ENCODE measurements around the gene VSTM5. TPM values are rescaled to one million over a fixed set of nuclear protein-coding genes. Genes with fewer than 3 reads are reported as not detected.

VSTM5 gene
- total RNA-seq, 1 experiment from 2014 or later: 0.76 TPM

DNA sequence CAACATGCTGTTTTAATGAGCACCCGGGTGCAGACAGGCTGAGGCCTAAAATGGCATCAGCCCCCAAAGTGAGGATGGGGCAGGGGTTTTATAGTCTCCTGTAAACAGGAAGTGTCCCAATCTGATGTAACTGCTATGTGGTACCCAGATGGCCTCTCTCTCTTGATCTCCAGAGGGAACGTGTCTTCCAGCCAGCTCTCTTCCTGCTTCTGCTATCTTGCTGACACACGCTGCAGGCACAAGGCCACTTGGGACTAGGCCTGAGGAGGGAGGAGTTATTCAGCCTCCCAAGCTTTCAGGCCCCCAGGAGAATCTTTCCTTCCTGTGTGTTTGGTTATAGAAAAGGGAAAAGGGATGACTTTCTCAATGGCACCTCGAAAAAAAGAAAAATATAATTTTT, 11.4 kb upstream of the VSTM5 start:
- no TSS peak for BruUV-seq (replicated peaks)
- Mint-ChIP-seq H3K9me3 (ENCODE audit: low read depth, unreplicated experiment) (no peaks in the 10 kb centered on the region), H3K4me1 (ENCODE audit: low read depth, unreplicated experiment) (no peaks in the 10 kb centered on the region), H3K4me3 (ENCODE audit: low read depth, unreplicated experiment) (no peak overlapping the region), H3K27ac (ENCODE audit: unreplicated experiment) (no peak overlapping the region), H3K27me3 (ENCODE audit: unreplicated experiment) (no peaks in the 10 kb centered on the region), H3K36me3 (ENCODE audit: insufficient read depth, unreplicated experiment) (no peaks in the 10 kb centered on the region)
- DNase-seq: no peak
- TF ChIP-seq, protein P1, sequence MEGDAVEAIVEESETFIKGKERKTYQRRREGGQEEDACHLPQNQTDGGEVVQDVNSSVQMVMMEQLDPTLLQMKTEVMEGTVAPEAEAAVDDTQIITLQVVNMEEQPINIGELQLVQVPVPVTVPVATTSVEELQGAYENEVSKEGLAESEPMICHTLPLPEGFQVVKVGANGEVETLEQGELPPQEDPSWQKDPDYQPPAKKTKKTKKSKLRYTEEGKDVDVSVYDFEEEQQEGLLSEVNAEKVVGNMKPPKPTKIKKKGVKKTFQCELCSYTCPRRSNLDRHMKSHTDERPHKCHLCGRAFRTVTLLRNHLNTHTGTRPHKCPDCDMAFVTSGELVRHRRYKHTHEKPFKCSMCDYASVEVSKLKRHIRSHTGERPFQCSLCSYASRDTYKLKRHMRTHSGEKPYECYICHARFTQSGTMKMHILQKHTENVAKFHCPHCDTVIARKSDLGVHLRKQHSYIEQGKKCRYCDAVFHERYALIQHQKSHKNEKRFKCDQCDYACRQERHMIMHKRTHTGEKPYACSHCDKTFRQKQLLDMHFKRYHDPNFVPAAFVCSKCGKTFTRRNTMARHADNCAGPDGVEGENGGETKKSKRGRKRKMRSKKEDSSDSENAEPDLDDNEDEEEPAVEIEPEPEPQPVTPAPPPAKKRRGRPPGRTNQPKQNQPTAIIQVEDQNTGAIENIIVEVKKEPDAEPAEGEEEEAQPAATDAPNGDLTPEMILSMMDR (IDR thresholded peaks at IDR 0.05; ENCODE audit: unreplicated experiment): no peak
- intact Hi-C loops (cut with micrococcal nuclease; ENCODE audit: unreplicated experiment): no loop called here
- CTCF ChIA-PET: no interaction called here

DNA sequence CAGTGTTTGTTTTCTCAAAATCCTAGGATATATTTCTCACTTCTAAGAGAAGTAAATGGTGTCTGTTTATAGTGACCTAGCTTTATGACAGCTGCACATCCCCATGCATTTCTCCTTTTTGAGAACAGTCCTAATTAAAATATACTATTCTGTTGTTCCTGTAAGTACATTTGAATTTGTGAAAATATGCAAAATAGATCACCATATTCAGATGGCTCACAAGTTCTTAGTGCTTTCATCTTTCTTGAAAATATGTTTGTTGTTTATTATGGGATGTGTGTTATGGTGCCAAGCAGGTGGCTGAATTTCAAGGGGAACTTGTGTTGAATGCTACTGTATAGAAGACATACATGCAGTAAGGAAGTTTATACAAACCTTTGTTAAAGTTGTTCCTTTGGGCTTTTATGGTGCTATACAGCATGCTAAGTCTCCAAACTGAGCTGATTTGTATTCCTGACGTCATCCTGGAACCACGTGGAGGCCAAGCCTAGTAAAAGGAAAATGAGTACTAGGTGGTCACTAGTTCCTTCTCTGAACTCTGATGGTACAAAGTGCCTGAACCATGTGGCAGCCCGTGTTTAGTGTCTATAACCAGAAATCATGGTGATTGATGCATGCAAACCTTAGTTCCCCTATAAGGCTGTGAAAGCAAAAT, 7.8 kb upstream of the VSTM5 start:
- no TSS peak for BruUV-seq (replicated peaks)
- intact Hi-C loops (cut with micrococcal nuclease; ENCODE audit: unreplicated experiment): no loop called here
- CTCF ChIA-PET: no interaction called here
- H3K27ac Mint-ChIP-seq (ENCODE audit: unreplicated experiment): no peak overlapping the region
- no peaks in the 10 kb centered on the region for H3K36me3 Mint-ChIP-seq (ENCODE audit: insufficient read depth, unreplicated experiment)
- no peaks in the 10 kb centered on the region for H3K4me1 Mint-ChIP-seq (ENCODE audit: low read depth, unreplicated experiment)
- H3K27me3 Mint-ChIP-seq (ENCODE audit: unreplicated experiment): no peaks in the 10 kb centered on the region
- H3K9me3 Mint-ChIP-seq (ENCODE audit: low read depth, unreplicated experiment): no peaks in the 10 kb centered on the region
- TF ChIP-seq, protein P1 (IDR thresholded peaks at IDR 0.05; ENCODE audit: unreplicated experiment): no peak
- H3K4me3 Mint-ChIP-seq (ENCODE audit: low read depth, unreplicated experiment): no peak overlapping the region
- DNase-seq: no peak

DNA sequence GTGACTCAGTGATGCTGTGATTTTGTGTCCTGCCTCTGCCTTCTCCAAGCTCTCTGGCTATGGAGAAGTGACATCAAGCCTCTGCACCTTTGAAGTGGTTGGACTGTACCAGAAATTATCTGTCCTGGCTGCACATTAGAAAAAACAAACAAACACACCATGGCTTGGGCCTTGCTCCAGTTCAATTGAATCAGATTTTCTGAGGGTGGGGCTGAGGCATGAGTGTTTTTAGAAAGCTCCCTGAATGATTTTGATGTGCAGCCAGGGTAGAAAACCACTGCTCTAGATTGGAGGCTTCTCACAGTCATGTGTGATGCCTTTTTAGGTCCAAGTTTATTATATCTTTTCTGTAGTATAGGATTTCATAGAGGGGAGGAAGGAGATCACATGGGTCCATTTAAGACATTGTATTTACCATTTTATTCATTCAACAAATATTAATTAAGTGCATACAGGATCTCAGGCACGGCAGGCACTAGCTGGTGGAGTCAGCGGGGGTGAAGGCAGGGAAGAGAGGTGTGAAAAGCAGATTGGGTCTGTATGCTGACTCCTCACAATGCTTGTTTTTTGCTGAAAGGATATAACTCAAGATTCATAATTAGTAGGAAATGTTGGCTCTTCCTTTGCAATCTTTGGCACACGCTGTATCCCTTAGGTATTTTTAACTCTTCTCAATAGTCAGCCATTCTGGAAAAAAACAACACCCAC, 7.1 kb upstream of the VSTM5 start:
- no TSS peak for BruUV-seq (replicated peaks)
- Mint-ChIP-seq H3K36me3 (ENCODE audit: insufficient read depth, unreplicated experiment) (no peaks in the 10 kb centered on the region), H3K4me3 (ENCODE audit: low read depth, unreplicated experiment) (no peak overlapping the region), H3K9me3 (ENCODE audit: low read depth, unreplicated experiment) (no peaks in the 10 kb centered on the region), H3K4me1 (ENCODE audit: low read depth, unreplicated experiment) (no peaks in the 10 kb centered on the region), H3K27ac (ENCODE audit: unreplicated experiment) (no peak overlapping the region), H3K27me3 (ENCODE audit: unreplicated experiment) (no peaks in the 10 kb centered on the region)
- TF ChIP-seq, protein P1 (IDR thresholded peaks at IDR 0.05; ENCODE audit: unreplicated experiment): no peak
- no peak for DNase-seq
- CTCF ChIA-PET: interaction anchor here (0.7 kb wide), 1 partner anchor 271 kb away, joined by 3 read pairs; the partner anchor contains the start of gene PANX1
- intact Hi-C loops (cut with micrococcal nuclease; ENCODE audit: unreplicated experiment): no loop called here

DNA sequence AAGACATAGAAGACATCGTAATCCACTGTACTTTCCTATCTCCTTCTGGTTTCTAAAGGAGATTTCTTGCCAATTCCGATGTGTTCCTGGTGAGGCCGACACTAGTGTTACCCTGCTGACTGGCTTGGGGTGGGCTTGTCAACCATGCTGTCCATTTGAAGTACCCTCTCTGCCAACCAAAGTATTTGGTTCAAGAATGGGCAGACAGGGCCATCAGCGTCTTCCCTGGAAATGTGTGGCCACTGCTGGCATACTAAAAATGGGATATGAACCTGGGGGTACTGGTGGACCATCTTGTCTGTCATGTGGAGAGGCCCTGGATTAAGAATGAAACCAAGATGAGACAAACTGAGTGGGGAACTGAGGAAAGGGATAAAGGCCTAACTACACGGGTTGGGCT, 1.8 kb upstream of the VSTM5 start:
- Mint-ChIP-seq H3K9me3 (ENCODE audit: low read depth, unreplicated experiment) (no peaks in the 10 kb centered on the region), H3K4me1 (ENCODE audit: low read depth, unreplicated experiment) (no peaks in the 10 kb centered on the region), H3K36me3 (ENCODE audit: insufficient read depth, unreplicated experiment) (peaks cover 4% of the 10 kb centered on the region), H3K27ac (ENCODE audit: unreplicated experiment) (no peak overlapping the region), H3K27me3 (ENCODE audit: unreplicated experiment) (no peaks in the 10 kb centered on the region), H3K4me3 (ENCODE audit: low read depth, unreplicated experiment) (no peak overlapping the region)
- intact Hi-C loops (cut with micrococcal nuclease; ENCODE audit: unreplicated experiment): no loop called here
- CTCF ChIA-PET: no interaction called here
- TF ChIP-seq, protein P1 (IDR thresholded peaks at IDR 0.05; ENCODE audit: unreplicated experiment): no peak
- no TSS peak for BruUV-seq (replicated peaks)
- DNase-seq: no peak

All from Calu3 (cell line).